Hepatocyte (in vitro differentiated cells): ENCODE measurements around the gene GJA9. TPM values are rescaled to one million over a fixed set of nuclear protein-coding genes. Genes with fewer than 3 reads are reported as not detected.

Experiments
- DNase-seq: peaks from one replicate; pipeline ENCODE4 v3.0.0-alpha.2; 2016; ENCODE audit warnings: low spot score
- H2AFZ ChIP-seq: fragments of 200-600 bp; sonication (generic); 2 replicates; pipeline ENCODE4 v1.6.0; 2016; ENCODE audit warnings: antibody characterized with exemption, mild to moderate bottlenecking
- H3K27ac ChIP-seq: fragments of 200-600 bp; sonication (generic); 2 replicates; pipeline ENCODE4 v1.5.1; 2016; ENCODE audit warnings: mild to moderate bottlenecking
- H3K27me3 ChIP-seq: fragments of 200-600 bp; sonication (generic); 2 replicates; pipeline ENCODE4 v1.6.1; 2016
- H3K36me3 ChIP-seq: fragments of 200-600 bp; sonication (generic); replicated peaks from 2 replicates; pipeline ENCODE4 v1.5.1; 2016; ENCODE audit warnings: low read depth; ENCODE audit not compliant: insufficient read depth
- H3K4me1 ChIP-seq: fragments of 200-600 bp; sonication (generic); 2 replicates; pipeline ENCODE4 v1.5.1; 2016; ENCODE audit warnings: mild to moderate bottlenecking, moderate library complexity; ENCODE audit not compliant: insufficient read depth
- H3K4me2 ChIP-seq: fragments of 200-600 bp; sonication (generic); 2 replicates; pipeline ENCODE4 v1.6.0; 2016
- H3K4me3 ChIP-seq: fragments of 200-600 bp; sonication (generic); 2 replicates; pipeline ENCODE4 v1.5.1; 2016; ENCODE audit warnings: mild to moderate bottlenecking
- H3K79me2 ChIP-seq: fragments of 200-600 bp; sonication (generic); 2 replicates; pipeline ENCODE4 v1.6.0; 2017; ENCODE audit warnings: mild to moderate bottlenecking
- H3K9me2 ChIP-seq: fragments of 200-600 bp; sonication (generic); replicated peaks from 2 replicates; pipeline ENCODE4 v1.6.0; 2017; ENCODE audit warnings: mild to moderate bottlenecking; ENCODE audit not compliant: insufficient read depth
- H3K9me3 ChIP-seq: fragments of 200-600 bp; sonication (generic); 2 replicates; pipeline ENCODE4 v1.5.1; 2016; ENCODE audit warnings: low read depth, mild to moderate bottlenecking
- H4K20me1 ChIP-seq: fragments of 200-600 bp; sonication (generic); 2 replicates; pipeline ENCODE4 v1.6.0; 2016; ENCODE audit warnings: mild to moderate bottlenecking; ENCODE audit not compliant: insufficient read depth, poor library complexity, severe bottlenecking
- EZH2 ChIP-seq: fragments of 200-600 bp; sonication (generic); IDR thresholded peaks from 2 replicates; pipeline ENCODE4 v1.6.1; 2016; ENCODE audit warnings: antibody characterized with exemption, mild to moderate bottlenecking, borderline replicate concordance
- EZH2phosphoT487 ChIP-seq: fragments of 200-600 bp; sonication (generic); IDR thresholded peaks from one replicate; pipeline ENCODE4 v1.6.1; 2018; ENCODE audit warnings: antibody characterized with exemption, mild to moderate bottlenecking, low read depth, moderate library complexity; ENCODE audit not compliant: unreplicated experiment, severe bottlenecking
- WGBS: methylation state at CpG from one replicate; pipeline ENCODE4 v1.1.6; 2016; ENCODE audit warnings: low lambda C conversion rate; ENCODE audit errors: missing lambda C conversion rate; 5-methylcytosine and 5-hydroxymethylcytosine counted together
- polyA plus RNA-seq: library from polyadenylated mRNA; unstranded; fragments of >200 nt; fragmentation: Nextera tagmentation; extraction: Ambion mirVana; gene quantifications from 2 replicates; pipeline ENCODE4 v1.2.1, GENCODE V29; 2016
- total RNA-seq: library from RNA; depleted of rRNA; stranded (reverse); fragments of >200 nt; gene quantifications from 2 replicates; pipeline ENCODE4 v1.2.3, GENCODE V29; 2014
- TF ChIP-seq, protein P1 (sequence below): fragments of 200-600 bp; sonication (generic); IDR thresholded peaks from 2 replicates; pipeline ENCODE4 v1.5.1; 2016; ENCODE audit warnings: antibody characterized with exemption, mild to moderate bottlenecking; ENCODE audit not compliant: poor library complexity

GJA9 gene
- total and polyA plus RNA-seq, 2 experiments from 2014 or later: 0.34 TPM; not detected in 1

GRCh38 chr1:38908821-38909220, 27.4 kb upstream of the GJA9 start:
- H3K27me3 ChIP-seq: no peaks in the 10 kb centered on the region
- 82% methylated on average over 13 of the region's 13 CpGs for WGBS
- no peaks in the 10 kb centered on the region for H4K20me1 ChIP-seq
- no peak for DNase-seq
- TF ChIP-seq EZH2 (no peak), EZH2phosphoT487 (no peak)
- TF ChIP-seq, protein P1, sequence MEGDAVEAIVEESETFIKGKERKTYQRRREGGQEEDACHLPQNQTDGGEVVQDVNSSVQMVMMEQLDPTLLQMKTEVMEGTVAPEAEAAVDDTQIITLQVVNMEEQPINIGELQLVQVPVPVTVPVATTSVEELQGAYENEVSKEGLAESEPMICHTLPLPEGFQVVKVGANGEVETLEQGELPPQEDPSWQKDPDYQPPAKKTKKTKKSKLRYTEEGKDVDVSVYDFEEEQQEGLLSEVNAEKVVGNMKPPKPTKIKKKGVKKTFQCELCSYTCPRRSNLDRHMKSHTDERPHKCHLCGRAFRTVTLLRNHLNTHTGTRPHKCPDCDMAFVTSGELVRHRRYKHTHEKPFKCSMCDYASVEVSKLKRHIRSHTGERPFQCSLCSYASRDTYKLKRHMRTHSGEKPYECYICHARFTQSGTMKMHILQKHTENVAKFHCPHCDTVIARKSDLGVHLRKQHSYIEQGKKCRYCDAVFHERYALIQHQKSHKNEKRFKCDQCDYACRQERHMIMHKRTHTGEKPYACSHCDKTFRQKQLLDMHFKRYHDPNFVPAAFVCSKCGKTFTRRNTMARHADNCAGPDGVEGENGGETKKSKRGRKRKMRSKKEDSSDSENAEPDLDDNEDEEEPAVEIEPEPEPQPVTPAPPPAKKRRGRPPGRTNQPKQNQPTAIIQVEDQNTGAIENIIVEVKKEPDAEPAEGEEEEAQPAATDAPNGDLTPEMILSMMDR: no peak
- H3K36me3 ChIP-seq: no peaks in the 10 kb centered on the region
- no peak overlapping the region for H3K27ac ChIP-seq
- H3K9me3 ChIP-seq: no peaks in the 10 kb centered on the region
- H3K4me3 ChIP-seq: no peak overlapping the region
- no peaks in the 10 kb centered on the region for H3K79me2 ChIP-seq
- no peaks in the 10 kb centered on the region for H3K4me1 ChIP-seq
- no peak overlapping the region for H3K4me2 ChIP-seq
- no peak overlapping the region for H2AFZ ChIP-seq
- no peaks in the 10 kb centered on the region for H3K9me2 ChIP-seq

- no peaks in the 10 kb centered on the region for H4K20me1 ChIP-seq
- no peaks in the 10 kb centered on the region for H3K4me1 ChIP-seq
- H3K27ac ChIP-seq: no peak overlapping the region
- DNase-seq: no peak
- no peaks in the 10 kb centered on the region for H3K9me2 ChIP-seq
- TF ChIP-seq EZH2phosphoT487: no peak
- no peak for TF ChIP-seq EZH2
- TF ChIP-seq, protein P1: no peak
- WGBS: 92% methylated on average over 2 of the region's 2 CpGs
- H3K27me3 ChIP-seq: no peaks in the 10 kb centered on the region
- no peaks in the 10 kb centered on the region for H3K9me3 ChIP-seq
- H3K4me2 ChIP-seq: no peak overlapping the region
- H3K79me2 ChIP-seq: no peaks in the 10 kb centered on the region
- H3K36me3 ChIP-seq: no peaks in the 10 kb centered on the region
- no peak overlapping the region for H2AFZ ChIP-seq
- no peak overlapping the region for H3K4me3 ChIP-seq
These were observed 24.6 kb upstream of the GJA9 start for GRCh38 chr1:38905985-38906384.

DNA sequence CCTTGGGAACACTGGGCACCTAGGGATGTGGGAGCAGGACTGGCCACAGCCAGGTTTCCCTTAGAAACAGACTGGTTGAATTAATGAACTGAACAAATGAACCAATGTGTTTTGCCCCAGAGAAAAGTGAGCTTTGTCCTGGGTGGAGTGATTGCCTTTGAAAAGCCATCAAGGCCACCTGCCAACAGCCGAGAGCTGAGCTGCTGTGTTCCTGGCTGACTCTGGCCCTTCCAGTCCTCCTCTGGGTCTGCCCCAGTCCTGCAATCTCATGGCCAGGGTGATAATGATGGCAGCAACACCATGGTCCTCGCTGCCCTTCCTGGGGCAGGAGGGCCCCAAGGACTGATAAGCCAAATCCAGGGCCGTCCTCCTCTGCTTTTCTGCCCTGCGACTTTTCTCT, 18.2 kb upstream of the GJA9 start:
- Histone ChIP-seq H3K79me2 (no peaks in the 10 kb centered on the region), H3K4me3 (no peak overlapping the region), H3K27ac (no peak overlapping the region), H3K36me3 (no peaks in the 10 kb centered on the region), H3K9me2 (no peaks in the 10 kb centered on the region), H2AFZ (no peak overlapping the region), H3K27me3 (no peaks in the 10 kb centered on the region), H3K9me3 (no peaks in the 10 kb centered on the region), H3K4me1 (no peaks in the 10 kb centered on the region), H4K20me1 (no peaks in the 10 kb centered on the region), H3K4me2 (no peak overlapping the region)
- no peak for TF ChIP-seq EZH2phosphoT487
- TF ChIP-seq, protein P1: no peak
- TF ChIP-seq EZH2: no peak
- DNase-seq: no peak
- WGBS: 67% methylated on average over 4 of the region's 4 CpGs
